CD4-positive, alpha-beta T cell treated with Interleukin-4 for 4 hours (primary cell): ENCODE data around the gene ABCB8.
"Not testable (repeated sequence)": the region's sequence is repeated elsewhere in the genome, so short reads cannot be mapped to it uniquely, and the experiment has no call there.

ENCODE experiments used
- DNase-seq: peaks from one replicate; pipeline ENCODE4 v3.0.0-alpha.2; 2020

ABCB8 gene

GRCh38 chr7:151015967-151016366 lies 12.3 kb upstream of the ABCB8 start:
- no peak for DNase-seq

- no peak for DNase-seq
Measured at GRCh38 chr7:151016505-151016904, 11.7 kb upstream of the ABCB8 start.

GRCh38 chr7:151016942-151017341 lies 11.3 kb upstream of the ABCB8 start:
- no peak for DNase-seq

- DNase-seq: no peak
Measured at GRCh38 chr7:151017370-151017952, 10.8 kb upstream of the ABCB8 start.

GRCh38 chr7:151017953-151018420 lies 10.3 kb upstream of the ABCB8 start:
- DNase-seq: peak; percentile 67

GRCh38 chr7:151018421-151019129 lies 9.7 kb upstream of the ABCB8 start:
- DNase-seq: no peak

GRCh38 chr7:151019130-151019447 lies 9.2 kb upstream of the ABCB8 start:
- DNase-seq: no peak

- DNase-seq: no peak
Measured at GRCh38 chr7:151020231-151020630, 8.0 kb upstream of the ABCB8 start.

GRCh38 chr7:151023232-151023631 lies 5.0 kb upstream of the ABCB8 start:
- DNase-seq: no peak

GRCh38 chr7:151024435-151025056 lies 3.7 kb upstream of the ABCB8 start, which contains the start of gene ATG9B:
ATG9B (minus strand) TSS chr7:151024494; CDS start chr7:151024423, 71 bp downstream.
- DNase-seq: no peak

GRCh38 chr7:151025924-151026671 lies 2.2 kb upstream of the ABCB8 start:
- no peak for DNase-seq

- not testable (repeated sequence) for DNase-seq
Measured at GRCh38 chr7:151026771-151027727, 1.2 kb upstream of the ABCB8 start.

- not testable (repeated sequence) for DNase-seq
Measured at GRCh38 chr7:151027728-151028130, 521 bp upstream of the ABCB8 start.

- DNase-seq: no peak
Measured at GRCh38 chr7:151028948-151029501, 775 bp downstream of the ABCB8 start.

GRCh38 chr7:151031011-151031410 lies 2.8 kb downstream of the ABCB8 start:
- no peak for DNase-seq

GRCh38 chr7:151032936-151033863 lies 5.0 kb downstream of the ABCB8 start:
- DNase-seq: no peak

GRCh38 chr7:151033864-151034249 lies 5.6 kb downstream of the ABCB8 start:
- no peak for DNase-seq

- no peak for DNase-seq
Measured at GRCh38 chr7:151034312-151035025, 6.2 kb downstream of the ABCB8 start.

GRCh38 chr7:151035026-151035717 lies 6.9 kb downstream of the ABCB8 start:
- no peak for DNase-seq

- DNase-seq: no peak
Measured at GRCh38 chr7:151035902-151036301, 7.7 kb downstream of the ABCB8 start.
